Measurements from ENCODE around the gene P3R3URF.

Gene P3R3URF

GRCh38 chr1:46183079-46183847, 7.0 kb upstream of the P3R3URF start:
- H3K9ac ChIP-seq (ENCODE audit: low read depth, low read length): no peak overlapping the region
- no peak overlapping the region for H3K27ac ChIP-seq (ENCODE audit: low read depth, low read length)
- H3K27me3 ChIP-seq (ENCODE audit: insufficient read depth, low read length): no peaks in the 10 kb centered on the region; the same call in 1 of the 2 replicates
- 84% methylated on average over 8 of the region's 8 CpGs for WGBS
- H3K4me3 ChIP-seq (ENCODE audit: low read length): no peak overlapping the region
- H3K9me3 ChIP-seq (ENCODE audit: insufficient read depth, low read depth, low read length): no peaks in the 10 kb centered on the region
- peaks cover 8% of the 10 kb centered on the region; the same call in 1 of the 2 replicates for H3K4me1 ChIP-seq (ENCODE audit: insufficient read depth, low read length)
- peaks cover 8% of the 10 kb centered on the region for H3K36me3 ChIP-seq (ENCODE audit: insufficient read depth, low read length)

- 83% methylated on average over 10 of the region's 10 CpGs for whole genome bisulfite sequencing
- Histone ChIP-seq H3K9me3 (ENCODE audit: insufficient read depth, low read depth, low read length) (no peaks in the 10 kb centered on the region), H3K4me3 (ENCODE audit: low read length) (no peak overlapping the region), H3K9ac (ENCODE audit: low read depth, low read length) (no peak overlapping the region), H3K4me1 (ENCODE audit: insufficient read depth, low read length) (peaks cover 8% of the 10 kb centered on the region; the same call in 1 of the 2 replicates), H3K27ac (ENCODE audit: low read depth, low read length) (no peak overlapping the region), H3K27me3 (ENCODE audit: insufficient read depth, low read length) (no peaks in the 10 kb centered on the region; the same call in 1 of the 2 replicates), H3K36me3 (ENCODE audit: insufficient read depth, low read length) (no peaks in the 10 kb centered on the region)
Measured at GRCh38 chr1:46181343-46182260, 5.3 kb upstream of the P3R3URF start.

GRCh38 chr1:46180082-46180616, 3.9 kb upstream of the P3R3URF start:
- WGBS: 59% methylated on average over 12 of the region's 12 CpGs
- Histone ChIP-seq H3K27ac (ENCODE audit: low read depth, low read length) (no peak overlapping the region), H3K9me3 (ENCODE audit: insufficient read depth, low read depth, low read length) (no peaks in the 10 kb centered on the region), H3K27me3 (ENCODE audit: insufficient read depth, low read length) (no peaks in the 10 kb centered on the region; the same call in 1 of the 2 replicates), H3K36me3 (ENCODE audit: insufficient read depth, low read length) (no peaks in the 10 kb centered on the region), H3K9ac (ENCODE audit: low read depth, low read length) (no peak overlapping the region), H3K4me3 (ENCODE audit: low read length) (no peak overlapping the region), H3K4me1 (ENCODE audit: insufficient read depth, low read length) (peaks cover 10% of the 10 kb centered on the region)

GRCh38 chr1:46179138-46180081, 3.1 kb upstream of the P3R3URF start:
- Histone ChIP-seq H3K27me3 (ENCODE audit: insufficient read depth, low read length) (no peaks in the 10 kb centered on the region; the same call in 1 of the 2 replicates), H3K4me1 (ENCODE audit: insufficient read depth, low read length) (peaks cover 16% of the 10 kb centered on the region), H3K9me3 (ENCODE audit: insufficient read depth, low read depth, low read length) (no peaks in the 10 kb centered on the region), H3K36me3 (ENCODE audit: insufficient read depth, low read length) (no peaks in the 10 kb centered on the region), H3K9ac (ENCODE audit: low read depth, low read length) (no peak overlapping the region), H3K27ac (ENCODE audit: low read depth, low read length) (no peak overlapping the region), H3K4me3 (ENCODE audit: low read length) (no peak overlapping the region)
- 32% methylated on average over 10 of the region's 10 CpGs for WGBS

- Histone ChIP-seq H3K36me3 (ENCODE audit: insufficient read depth, low read length) (no peaks in the 10 kb centered on the region), H3K27me3 (ENCODE audit: insufficient read depth, low read length) (no peaks in the 10 kb centered on the region), H3K4me1 (ENCODE audit: insufficient read depth, low read length) (peaks cover 21% of the 10 kb centered on the region), H3K4me3 (ENCODE audit: low read length) (no peak overlapping the region), H3K27ac (ENCODE audit: low read depth, low read length) (no peak overlapping the region), H3K9ac (ENCODE audit: low read depth, low read length) (no peak overlapping the region), H3K9me3 (ENCODE audit: insufficient read depth, low read depth, low read length) (no peaks in the 10 kb centered on the region)
- 73% methylated on average over 3 of the region's 3 CpGs for WGBS
Measured at GRCh38 chr1:46175243-46175642, 1.0 kb downstream of the P3R3URF start.

GRCh38 chr1:46174448-46175231, 1.6 kb downstream of the P3R3URF start, which contains the start of gene TSPAN1:
TSS of gene TSPAN1 (plus strand) at chr1:46175087. CDS start at chr1:46181108, 6,021 bp downstream.
- Histone ChIP-seq H3K9ac (ENCODE audit: low read depth, low read length) (no peak within 1 kb of the TSS), H3K27ac (ENCODE audit: low read depth, low read length) (no peak within 1 kb of the TSS), H3K27me3 (ENCODE audit: insufficient read depth, low read length) (no peaks in the 10 kb centered on the region), H3K4me1 (ENCODE audit: insufficient read depth, low read length) (peaks cover 21% of the 10 kb centered on the region), H3K9me3 (ENCODE audit: insufficient read depth, low read depth, low read length) (no peaks in the 10 kb centered on the region), H3K4me3 (ENCODE audit: low read length) (no peak within 1 kb of the TSS), H3K36me3 (ENCODE audit: insufficient read depth, low read length) (no peaks in the 10 kb centered on the region)
- 79% methylated on average over 11 of the region's 11 CpGs for WGBS

DNA sequence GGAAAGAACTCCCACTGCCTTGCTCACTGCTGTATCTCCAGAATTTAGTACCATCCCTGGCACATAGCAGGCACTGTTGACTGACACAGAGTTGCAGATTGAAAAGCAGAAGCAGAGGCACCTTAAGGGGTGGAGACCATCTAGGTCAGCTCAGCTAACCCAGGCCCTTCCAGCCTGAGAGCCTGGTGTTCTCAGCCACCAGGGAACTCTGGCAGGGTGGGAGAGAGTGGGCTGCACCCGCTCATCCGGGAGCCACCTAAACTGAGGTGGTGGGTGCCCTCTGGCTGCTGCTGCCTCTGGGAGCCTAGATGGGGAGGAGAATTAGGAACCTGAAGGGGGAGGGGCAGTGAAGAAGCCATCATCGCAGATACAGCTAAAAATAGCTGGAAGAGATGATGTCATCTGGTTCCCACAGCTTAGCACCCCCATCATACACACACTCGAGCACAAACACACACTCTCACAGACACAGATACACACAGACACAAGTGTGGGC, 2.9 kb downstream of the P3R3URF start:
- no peaks in the 10 kb centered on the region for H3K36me3 ChIP-seq (ENCODE audit: insufficient read depth, low read length)
- H3K4me1 ChIP-seq (ENCODE audit: insufficient read depth, low read length): peaks cover 21% of the 10 kb centered on the region
- H3K9ac ChIP-seq (ENCODE audit: low read depth, low read length): no peak overlapping the region
- 0 out of 2 replicates have a peak, but pooled peaks cover 4% of the 10 kb centered on the region for H3K27me3 ChIP-seq (ENCODE audit: insufficient read depth, low read length)
- H3K27ac ChIP-seq (ENCODE audit: low read depth, low read length): no peak overlapping the region
- no peak overlapping the region for H3K4me3 ChIP-seq (ENCODE audit: low read length)
- WGBS: 65% methylated on average over 3 of the region's 4 CpGs
- no peaks in the 10 kb centered on the region for H3K9me3 ChIP-seq (ENCODE audit: insufficient read depth, low read depth, low read length)

GRCh38 chr1:46172321-46172720, 4.0 kb downstream of the P3R3URF start:
- H3K36me3 ChIP-seq (ENCODE audit: insufficient read depth, low read length): no peaks in the 10 kb centered on the region
- H3K4me1 ChIP-seq (ENCODE audit: insufficient read depth, low read length): peaks cover 21% of the 10 kb centered on the region
- H3K9me3 ChIP-seq (ENCODE audit: insufficient read depth, low read depth, low read length): no peaks in the 10 kb centered on the region
- 89% methylated on average over 4 of the region's 4 CpGs for WGBS
- H3K4me3 ChIP-seq (ENCODE audit: low read length): no peak overlapping the region
- peaks cover 10% of the 10 kb centered on the region; the same call in 1 of the 2 replicates for H3K27me3 ChIP-seq (ENCODE audit: insufficient read depth, low read length)
- no peak overlapping the region for H3K9ac ChIP-seq (ENCODE audit: low read depth, low read length)
- no peak overlapping the region for H3K27ac ChIP-seq (ENCODE audit: low read depth, low read length)

DNA sequence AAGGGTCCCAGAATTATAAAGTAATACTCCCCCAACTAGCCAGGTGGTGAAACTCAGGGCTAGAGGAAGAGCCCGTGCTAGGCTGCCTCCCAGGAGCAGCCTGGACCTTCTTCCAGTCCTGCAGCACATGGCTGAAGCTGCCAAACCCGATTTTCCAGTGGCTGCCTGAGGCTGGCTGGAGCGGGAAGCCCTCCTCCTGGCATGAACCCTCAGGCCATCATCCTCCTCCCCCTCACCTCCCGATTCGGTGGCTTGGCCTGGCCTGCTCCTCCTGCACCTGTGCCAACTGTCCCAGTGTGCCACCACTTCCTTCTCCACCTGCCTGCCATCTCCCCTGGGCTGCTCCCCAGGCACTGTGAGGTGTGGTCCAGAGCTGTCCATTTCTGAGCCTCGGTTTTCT, 4.4 kb downstream of the P3R3URF start:
- WGBS: 88% methylated on average over 6 of the region's 6 CpGs
- no peaks in the 10 kb centered on the region for H3K36me3 ChIP-seq (ENCODE audit: insufficient read depth, low read length)
- no peak overlapping the region for H3K4me3 ChIP-seq (ENCODE audit: low read length)
- no peak overlapping the region for H3K27ac ChIP-seq (ENCODE audit: low read depth, low read length)
- H3K9ac ChIP-seq (ENCODE audit: low read depth, low read length): no peak overlapping the region
- peaks cover 21% of the 10 kb centered on the region for H3K4me1 ChIP-seq (ENCODE audit: insufficient read depth, low read length)
- H3K9me3 ChIP-seq (ENCODE audit: insufficient read depth, low read depth, low read length): no peaks in the 10 kb centered on the region
- H3K27me3 ChIP-seq (ENCODE audit: insufficient read depth, low read length): peaks cover 15% of the 10 kb centered on the region; the same call in 1 of the 2 replicates

Measured in HUES64 (cell line).